H9 (cell line): ENCODE measurements around the gene STARD3NL. TPM values are rescaled to one million over a fixed set of nuclear protein-coding genes. Genes with fewer than 3 reads are reported as not detected.

Experiments
- DNase-seq: peaks from one replicate; pipeline ENCODE4 v3.0.0-alpha.2; 2017
- H2AFZ ChIP-seq: one replicate; pipeline ENCODE4 v1.6.1; 2013; ENCODE audit warnings: mild to moderate bottlenecking, low read length, control low read depth, moderate library complexity
- H2AK5ac ChIP-seq: 2 replicates; pipeline ENCODE4 v1.6.1; 2013; ENCODE audit warnings: low read length, control low read depth, mixed read lengths; ENCODE audit not compliant: insufficient read length
- H2BK120ac ChIP-seq: one replicate; pipeline ENCODE4 v1.6.1; 2013; ENCODE audit warnings: low read depth, mild to moderate bottlenecking, low read length, control low read depth, inconsistent platforms; ENCODE audit not compliant: poor library complexity, severe bottlenecking
- H2BK12ac ChIP-seq: 2 replicates; pipeline ENCODE4 v1.6.1; 2013; ENCODE audit warnings: low read length, control low read depth, mixed read lengths, low read depth; ENCODE audit not compliant: insufficient read length
- H2BK15ac ChIP-seq: 2 replicates; pipeline ENCODE4 v1.6.1; 2013; ENCODE audit warnings: low read depth, low read length, control low read depth
- H2BK20ac ChIP-seq: one replicate; pipeline ENCODE4 v1.6.1; 2013; ENCODE audit warnings: low read depth, mild to moderate bottlenecking, low read length, control low read depth, inconsistent platforms; ENCODE audit not compliant: poor library complexity, severe bottlenecking
- H2BK5ac ChIP-seq: 2 replicates; pipeline ENCODE4 v1.6.1; 2013; ENCODE audit warnings: low read length, control low read depth, mixed read lengths; ENCODE audit not compliant: insufficient read length
- H3K14ac ChIP-seq: 2 replicates; pipeline ENCODE4 v1.6.1; 2013; ENCODE audit warnings: low read length, control low read depth; ENCODE audit not compliant: insufficient read depth
- H3K18ac ChIP-seq: 2 replicates; pipeline ENCODE4 v1.6.1; 2013; ENCODE audit warnings: low read depth, mild to moderate bottlenecking, mixed read lengths, low read length, control low read depth; ENCODE audit not compliant: insufficient read length
- H3K23ac ChIP-seq: 2 replicates; pipeline ENCODE4 v1.6.1; 2013; ENCODE audit warnings: low read length, control low read depth, mixed read lengths, low read depth; ENCODE audit not compliant: insufficient read length
- H3K23me2 ChIP-seq: 2 replicates; pipeline ENCODE4 v1.6.1; 2013; ENCODE audit warnings: low read depth, mild to moderate bottlenecking, mixed read lengths, low read length, control low read depth; ENCODE audit not compliant: insufficient read length, poor library complexity, severe bottlenecking
- H3K27ac ChIP-seq: 2 replicates; pipeline ENCODE4 v1.5.1; 2013; ENCODE audit warnings: low read length, control low read depth, mixed read lengths, low read depth; ENCODE audit not compliant: insufficient read length
- H3K27me3 ChIP-seq: 2 replicates; pipeline ENCODE4 v1.6.1; 2013; ENCODE audit warnings: low read length, control low read depth, inconsistent platforms; ENCODE audit not compliant: insufficient read depth
- H3K4ac ChIP-seq: 2 replicates; pipeline ENCODE4 v1.6.1; 2013; ENCODE audit warnings: low read depth, mild to moderate bottlenecking, control low read depth, inconsistent platforms, low read length, moderate library complexity
- H3K4me1 ChIP-seq: 2 replicates; pipeline ENCODE4 v1.6.1; 2013; ENCODE audit warnings: low read length, control low read depth, inconsistent platforms; ENCODE audit not compliant: insufficient read depth
- H3K4me2 ChIP-seq: 2 replicates; pipeline ENCODE4 v1.6.1; 2013; ENCODE audit warnings: low read length, control low read depth, mixed read lengths; ENCODE audit not compliant: insufficient read length, insufficient read depth
- H3K56ac ChIP-seq: 2 replicates; pipeline ENCODE4 v1.6.1; 2013; ENCODE audit warnings: low read depth, mild to moderate bottlenecking, mixed read lengths, low read length, control low read depth; ENCODE audit not compliant: insufficient read length
- H3K79me1 ChIP-seq: 2 replicates; pipeline ENCODE4 v1.6.1; 2013; ENCODE audit warnings: low read depth, mild to moderate bottlenecking, moderate library complexity, low read length, control low read depth, inconsistent platforms; ENCODE audit not compliant: insufficient read depth, poor library complexity, severe bottlenecking
- H3K79me2 ChIP-seq: 2 replicates; pipeline ENCODE4 v1.6.1; 2013; ENCODE audit warnings: low read length, control low read depth, inconsistent platforms; ENCODE audit not compliant: insufficient read depth
- H3K9ac ChIP-seq: 2 replicates; pipeline ENCODE4 v1.6.1; 2013; ENCODE audit warnings: low read length, control low read depth, mixed read lengths; ENCODE audit not compliant: insufficient read length; ENCODE audit errors: extremely low read depth
- H3K9me3 ChIP-seq: one replicate; pipeline ENCODE4 v1.6.1; 2013; ENCODE audit warnings: low read depth, low read length, inconsistent platforms; ENCODE audit not compliant: control insufficient read depth
- H3T11ph ChIP-seq: one replicate; pipeline ENCODE4 v1.6.1; 2013; ENCODE audit warnings: mild to moderate bottlenecking, low read length, control low read depth, inconsistent platforms
- H4K20me1 ChIP-seq: one replicate; pipeline ENCODE4 v1.6.1; 2013; ENCODE audit not compliant: control insufficient read depth, insufficient read length, insufficient read depth
- H4K5ac ChIP-seq: 2 replicates; pipeline ENCODE4 v1.6.1; 2013; ENCODE audit warnings: low read depth, mild to moderate bottlenecking, mixed read lengths, low read length, control low read depth; ENCODE audit not compliant: insufficient read length
- H4K8ac ChIP-seq: replicated peaks from 2 replicates; pipeline ENCODE4 v1.6.1; 2013; ENCODE audit warnings: low read length, control low read depth, mixed read lengths, low read depth; ENCODE audit not compliant: insufficient read length
- H4K91ac ChIP-seq: 2 replicates; pipeline ENCODE4 v1.6.1; 2013; ENCODE audit warnings: low read depth, mild to moderate bottlenecking, moderate library complexity, mixed read lengths, low read length, control low read depth; ENCODE audit not compliant: insufficient read length
- H3K27ac Mint-ChIP-seq, 3 experiments: 2 replicates in 2 of 3; 3 replicates in 1 of 3; pipeline ENCODE4 v1.8.0; 2020 to 2021; ENCODE audit warnings: mixed read lengths in 3 of 3, mild to moderate bottlenecking in 1 of 3, moderate library complexity in 1 of 3
- H3K27me3 Mint-ChIP-seq: 2 replicates; pipeline ENCODE4 v1.8.0; 2021; ENCODE audit warnings: low read depth, mild to moderate bottlenecking, moderate library complexity, mixed read lengths
- H3K36me3 Mint-ChIP-seq, 3 experiments: 2 replicates in 2 of 3; 3 replicates in 1 of 3; pipeline ENCODE4 v1.8.0; 2020 to 2021; ENCODE audit warnings: low read depth in 3 of 3, mixed read lengths in 3 of 3; ENCODE audit not compliant: insufficient read depth in 1 of 3
- H3K4me1 Mint-ChIP-seq, 2 experiments: 2 replicates each; pipeline ENCODE4 v1.8.0; 2020; ENCODE audit warnings: mixed read lengths in 2 of 2
- H3K4me3 Mint-ChIP-seq, 2 experiments: 2 replicates in 1 of 2; 3 replicates in 1 of 2; pipeline ENCODE4 v1.8.0; 2020 to 2021; ENCODE audit warnings: mild to moderate bottlenecking in 2 of 2, mixed read lengths in 2 of 2, moderate library complexity in 1 of 2
- H3K9me3 Mint-ChIP-seq, 2 experiments: 2 replicates in 1 of 2; 3 replicates in 1 of 2; pipeline ENCODE4 v1.8.0; 2020; ENCODE audit warnings: mild to moderate bottlenecking in 2 of 2, mixed read lengths in 2 of 2, moderate library complexity in 1 of 2
- CTCF ChIP-seq: fragments of 200-600 bp; sonication (generic); conservative IDR thresholded peaks from 3 replicates; pipeline ENCODE4 v1.8.0; 2021; ENCODE audit warnings: antibody characterized with exemption, mild to moderate bottlenecking
- WGBS: extraction: QIAGEN DNeasy Blood & Tissue Kit; methylation state at CpG from one replicate; pipeline ENCODE4 v1.1.7; 2013; ENCODE audit warnings: missing lambda C conversion rate, low lambda C conversion rate, mixed read lengths; ENCODE audit not compliant: insufficient read length; ENCODE audit errors: extremely low coverage; 5-methylcytosine and 5-hydroxymethylcytosine counted together
- total RNA-seq: library from RNA; stranded (reverse); gene quantifications from 2 replicates; pipeline ENCODE4 v1.2.1, GENCODE V29; 2021

The STARD3NL gene
- total RNA-seq, 1 experiment from 2014 or later: 36.5 TPM

- Histone ChIP-seq H3K9me3 (no peaks in the 10 kb centered on the region), H4K91ac (no peak overlapping the region), H2BK5ac (no peak overlapping the region), H3K79me1 (no peaks in the 10 kb centered on the region), H3K27ac (no peak overlapping the region), H2AFZ (no peak overlapping the region), H3K23me2 (no peaks in the 10 kb centered on the region), H3K9ac (no peak overlapping the region), H3K4me1 (no peaks in the 10 kb centered on the region), H2BK12ac (no peak overlapping the region), H2BK20ac (no peak overlapping the region), H3K18ac (no peak overlapping the region), H3K56ac (no peak overlapping the region), H2AK5ac (no peak overlapping the region), H3K79me2 (no peaks in the 10 kb centered on the region), H4K20me1 (no peaks in the 10 kb centered on the region), H3K23ac (no peak overlapping the region), H3K4me2 (no peak overlapping the region), H3K27me3 (no peaks in the 10 kb centered on the region), H3T11ph (no peak overlapping the region), H3K14ac (no peak overlapping the region), H3K4ac (no peak overlapping the region), H2BK120ac (no peak overlapping the region), H4K8ac (no peak overlapping the region), H2BK15ac (no peak overlapping the region), H4K5ac (no peak overlapping the region)
- no peak overlapping the region for H3K4me3 Mint-ChIP-seq
- DNase-seq: no peak
- no peaks in the 10 kb centered on the region; a peak in 1 of 5 replicates for H3K9me3 Mint-ChIP-seq
- H3K36me3 Mint-ChIP-seq: peaks cover 9 to 15% (median 10%) of the 10 kb centered on the region in 3 experiments
- TF ChIP-seq CTCF: no peak
- H3K27me3 Mint-ChIP-seq: no peaks in the 10 kb centered on the region
- H3K27ac Mint-ChIP-seq: no peak overlapping the region
- no peaks in the 10 kb centered on the region for H3K4me1 Mint-ChIP-seq
- WGBS: no CpG with 5 or more reads among the region's 5 CpGs
Measured at GRCh38 chr7:38206071-38206470, 28.0 kb downstream of the STARD3NL start.
